ENCODE measurements around the gene DAB2IP.

GRCh38 chr9:121827251-121827967, 176.0 kb downstream of the DAB2IP start:
- no peak for TF ChIP-seq CTCF (IDR thresholded peaks at IDR 0.05)
- TF ChIP-seq EZH2 (IDR thresholded peaks at IDR 0.05), result no peak
- no peak for TF ChIP-seq EZH2phosphoT487 (IDR thresholded peaks at IDR 0.05)

All from neural progenitor cell (in vitro differentiated cells).